H9 (cell line): ENCODE results near the gene SUPT6H. TPM values are rescaled to one million over a fixed set of nuclear protein-coding genes. Genes with fewer than 3 reads are reported as not detected.

Source experiments
- DNase-seq: peaks from one replicate; pipeline ENCODE4 v3.0.0-alpha.2; 2017
- H2AFZ ChIP-seq: one replicate; pipeline ENCODE4 v1.6.1; 2013; ENCODE audit warnings: mild to moderate bottlenecking, low read length, control low read depth, moderate library complexity
- H2AK5ac ChIP-seq: 2 replicates; pipeline ENCODE4 v1.6.1; 2013; ENCODE audit warnings: low read length, control low read depth, mixed read lengths; ENCODE audit not compliant: insufficient read length
- H2BK120ac ChIP-seq: one replicate; pipeline ENCODE4 v1.6.1; 2013; ENCODE audit warnings: low read depth, mild to moderate bottlenecking, low read length, control low read depth, inconsistent platforms; ENCODE audit not compliant: poor library complexity, severe bottlenecking
- H2BK12ac ChIP-seq: 2 replicates; pipeline ENCODE4 v1.6.1; 2013; ENCODE audit warnings: low read length, control low read depth, mixed read lengths, low read depth; ENCODE audit not compliant: insufficient read length
- H2BK15ac ChIP-seq: 2 replicates; pipeline ENCODE4 v1.6.1; 2013; ENCODE audit warnings: low read depth, low read length, control low read depth
- H2BK20ac ChIP-seq: one replicate; pipeline ENCODE4 v1.6.1; 2013; ENCODE audit warnings: low read depth, mild to moderate bottlenecking, low read length, control low read depth, inconsistent platforms; ENCODE audit not compliant: poor library complexity, severe bottlenecking
- H2BK5ac ChIP-seq: 2 replicates; pipeline ENCODE4 v1.6.1; 2013; ENCODE audit warnings: low read length, control low read depth, mixed read lengths; ENCODE audit not compliant: insufficient read length
- H3K14ac ChIP-seq: 2 replicates; pipeline ENCODE4 v1.6.1; 2013; ENCODE audit warnings: low read length, control low read depth; ENCODE audit not compliant: insufficient read depth
- H3K18ac ChIP-seq: 2 replicates; pipeline ENCODE4 v1.6.1; 2013; ENCODE audit warnings: low read depth, mild to moderate bottlenecking, mixed read lengths, low read length, control low read depth; ENCODE audit not compliant: insufficient read length
- H3K23ac ChIP-seq: 2 replicates; pipeline ENCODE4 v1.6.1; 2013; ENCODE audit warnings: low read length, control low read depth, mixed read lengths, low read depth; ENCODE audit not compliant: insufficient read length
- H3K23me2 ChIP-seq: 2 replicates; pipeline ENCODE4 v1.6.1; 2013; ENCODE audit warnings: low read depth, mild to moderate bottlenecking, mixed read lengths, low read length, control low read depth; ENCODE audit not compliant: insufficient read length, poor library complexity, severe bottlenecking
- H3K27ac ChIP-seq: 2 replicates; pipeline ENCODE4 v1.5.1; 2013; ENCODE audit warnings: low read length, control low read depth, mixed read lengths, low read depth; ENCODE audit not compliant: insufficient read length
- H3K27me3 ChIP-seq: 2 replicates; pipeline ENCODE4 v1.6.1; 2013; ENCODE audit warnings: low read length, control low read depth, inconsistent platforms; ENCODE audit not compliant: insufficient read depth
- H3K4ac ChIP-seq: 2 replicates; pipeline ENCODE4 v1.6.1; 2013; ENCODE audit warnings: low read depth, mild to moderate bottlenecking, control low read depth, inconsistent platforms, low read length, moderate library complexity
- H3K4me1 ChIP-seq: 2 replicates; pipeline ENCODE4 v1.6.1; 2013; ENCODE audit warnings: low read length, control low read depth, inconsistent platforms; ENCODE audit not compliant: insufficient read depth
- H3K4me2 ChIP-seq: 2 replicates; pipeline ENCODE4 v1.6.1; 2013; ENCODE audit warnings: low read length, control low read depth, mixed read lengths; ENCODE audit not compliant: insufficient read length, insufficient read depth
- H3K56ac ChIP-seq: 2 replicates; pipeline ENCODE4 v1.6.1; 2013; ENCODE audit warnings: low read depth, mild to moderate bottlenecking, mixed read lengths, low read length, control low read depth; ENCODE audit not compliant: insufficient read length
- H3K79me1 ChIP-seq: 2 replicates; pipeline ENCODE4 v1.6.1; 2013; ENCODE audit warnings: low read depth, mild to moderate bottlenecking, moderate library complexity, low read length, control low read depth, inconsistent platforms; ENCODE audit not compliant: insufficient read depth, poor library complexity, severe bottlenecking
- H3K79me2 ChIP-seq: 2 replicates; pipeline ENCODE4 v1.6.1; 2013; ENCODE audit warnings: low read length, control low read depth, inconsistent platforms; ENCODE audit not compliant: insufficient read depth
- H3K9ac ChIP-seq: 2 replicates; pipeline ENCODE4 v1.6.1; 2013; ENCODE audit warnings: low read length, control low read depth, mixed read lengths; ENCODE audit not compliant: insufficient read length; ENCODE audit errors: extremely low read depth
- H3K9me3 ChIP-seq: one replicate; pipeline ENCODE4 v1.6.1; 2013; ENCODE audit warnings: low read depth, low read length, inconsistent platforms; ENCODE audit not compliant: control insufficient read depth
- H3T11ph ChIP-seq: one replicate; pipeline ENCODE4 v1.6.1; 2013; ENCODE audit warnings: mild to moderate bottlenecking, low read length, control low read depth, inconsistent platforms
- H4K20me1 ChIP-seq: one replicate; pipeline ENCODE4 v1.6.1; 2013; ENCODE audit not compliant: control insufficient read depth, insufficient read length, insufficient read depth
- H4K5ac ChIP-seq: 2 replicates; pipeline ENCODE4 v1.6.1; 2013; ENCODE audit warnings: low read depth, mild to moderate bottlenecking, mixed read lengths, low read length, control low read depth; ENCODE audit not compliant: insufficient read length
- H4K8ac ChIP-seq: replicated peaks from 2 replicates; pipeline ENCODE4 v1.6.1; 2013; ENCODE audit warnings: low read length, control low read depth, mixed read lengths, low read depth; ENCODE audit not compliant: insufficient read length
- H4K91ac ChIP-seq: 2 replicates; pipeline ENCODE4 v1.6.1; 2013; ENCODE audit warnings: low read depth, mild to moderate bottlenecking, moderate library complexity, mixed read lengths, low read length, control low read depth; ENCODE audit not compliant: insufficient read length
- H3K27ac Mint-ChIP-seq, 3 experiments: 2 replicates in 2 of 3; 3 replicates in 1 of 3; pipeline ENCODE4 v1.8.0; 2020 to 2021; ENCODE audit warnings: mixed read lengths in 3 of 3, mild to moderate bottlenecking in 1 of 3, moderate library complexity in 1 of 3
- H3K27me3 Mint-ChIP-seq: 2 replicates; pipeline ENCODE4 v1.8.0; 2021; ENCODE audit warnings: low read depth, mild to moderate bottlenecking, moderate library complexity, mixed read lengths
- H3K36me3 Mint-ChIP-seq, 3 experiments: 2 replicates in 2 of 3; 3 replicates in 1 of 3; pipeline ENCODE4 v1.8.0; 2020 to 2021; ENCODE audit warnings: low read depth in 3 of 3, mixed read lengths in 3 of 3; ENCODE audit not compliant: insufficient read depth in 1 of 3
- H3K4me1 Mint-ChIP-seq, 2 experiments: 2 replicates each; pipeline ENCODE4 v1.8.0; 2020; ENCODE audit warnings: mixed read lengths in 2 of 2
- H3K4me3 Mint-ChIP-seq, 2 experiments: 2 replicates in 1 of 2; 3 replicates in 1 of 2; pipeline ENCODE4 v1.8.0; 2020 to 2021; ENCODE audit warnings: mild to moderate bottlenecking in 2 of 2, mixed read lengths in 2 of 2, moderate library complexity in 1 of 2
- H3K9me3 Mint-ChIP-seq, 2 experiments: 2 replicates in 1 of 2; 3 replicates in 1 of 2; pipeline ENCODE4 v1.8.0; 2020; ENCODE audit warnings: mild to moderate bottlenecking in 2 of 2, mixed read lengths in 2 of 2, moderate library complexity in 1 of 2
- CTCF ChIP-seq: fragments of 200-600 bp; sonication (generic); conservative IDR thresholded peaks from 3 replicates; pipeline ENCODE4 v1.8.0; 2021; ENCODE audit warnings: antibody characterized with exemption, mild to moderate bottlenecking
- WGBS: extraction: QIAGEN DNeasy Blood & Tissue Kit; methylation state at CpG from one replicate; pipeline ENCODE4 v1.1.7; 2013; ENCODE audit warnings: missing lambda C conversion rate, low lambda C conversion rate, mixed read lengths; ENCODE audit not compliant: insufficient read length; ENCODE audit errors: extremely low coverage; 5-methylcytosine and 5-hydroxymethylcytosine counted together
- total RNA-seq: library from RNA; stranded (reverse); gene quantifications from 2 replicates; pipeline ENCODE4 v1.2.1, GENCODE V29; 2021

Gene SUPT6H
- total RNA-seq, 1 experiment from 2014 or later = 85.8 TPM

DNA sequence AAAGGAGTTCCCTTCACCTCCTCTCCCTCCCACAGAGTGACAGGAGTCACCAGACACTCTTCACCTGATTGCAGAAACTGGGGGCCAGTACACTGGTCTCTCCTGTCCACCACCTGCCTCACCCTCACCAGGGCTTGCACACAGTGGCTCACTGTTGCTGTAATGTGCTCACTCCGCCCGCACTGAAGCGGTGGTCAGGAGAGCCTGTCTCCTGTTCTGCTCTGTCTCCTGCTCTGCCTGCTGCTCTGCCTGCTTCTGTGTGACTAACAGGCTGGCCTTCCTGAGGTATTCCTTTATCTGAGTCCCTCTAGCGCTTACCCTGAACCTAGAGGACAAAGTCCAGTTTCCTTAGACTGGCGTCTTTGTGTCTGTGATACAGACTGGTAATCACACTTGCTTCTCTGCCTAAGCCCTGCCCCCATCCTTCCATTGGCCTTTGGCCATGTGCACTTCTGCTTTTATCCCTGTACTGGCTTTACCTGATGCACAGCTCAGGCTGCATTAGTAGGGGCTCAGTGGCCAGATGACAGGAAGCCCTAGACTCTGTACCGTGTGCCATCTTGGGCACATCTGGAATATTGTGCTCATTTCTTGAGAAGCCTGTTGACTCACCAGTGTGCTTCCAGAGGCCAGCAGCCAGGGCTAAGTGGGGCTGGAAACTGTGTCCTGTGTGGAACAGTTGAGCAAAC, 36.4 kb downstream of the SUPT6H start:
- H3K79me2 ChIP-seq = no peaks in the 10 kb centered on the region
- H2BK15ac ChIP-seq = no peak overlapping the region
- no peaks in the 10 kb centered on the region for H3K79me1 ChIP-seq
- no peak overlapping the region for H3T11ph ChIP-seq
- H3K4ac ChIP-seq = no peak overlapping the region
- no peak overlapping the region for H2BK20ac ChIP-seq
- no peak overlapping the region for H4K5ac ChIP-seq
- no peaks in the 10 kb centered on the region for H3K23me2 ChIP-seq
- no peak for DNase-seq
- Mint-ChIP-seq H3K36me3 (peaks cover 50 to 98% (median 95%) of the 10 kb centered on the region in 3 experiments; a peak in 6 of 7 replicates), H3K9me3 (no peaks in the 10 kb centered on the region), H3K4me1 (peaks cover 10% of the 10 kb centered on the region in 2 experiments), H3K27ac (peak overlapping the region in 1 of 3 experiments; percentile 62; a peak in 1 of 7 replicates), H3K27me3 (no peaks in the 10 kb centered on the region), H3K4me3 (no peak overlapping the region)
- no peak overlapping the region for H3K9ac ChIP-seq
- H3K23ac ChIP-seq = no peak overlapping the region
- no peak overlapping the region for H4K91ac ChIP-seq
- no peak overlapping the region for H3K18ac ChIP-seq
- H3K56ac ChIP-seq = no peak overlapping the region
- no peaks in the 10 kb centered on the region for H3K27me3 ChIP-seq
- no peak overlapping the region for H2AFZ ChIP-seq
- WGBS = no CpG with 5 or more reads among the region's 6 CpGs
- no peak overlapping the region for H2BK12ac ChIP-seq
- no peak overlapping the region for H4K8ac ChIP-seq
- no peaks in the 10 kb centered on the region for H4K20me1 ChIP-seq
- no peaks in the 10 kb centered on the region for H3K4me1 ChIP-seq
- H2AK5ac ChIP-seq = no peak overlapping the region
- H2BK120ac ChIP-seq = no peak overlapping the region
- no peak overlapping the region for H2BK5ac ChIP-seq
- no peak overlapping the region for H3K14ac ChIP-seq
- no peak overlapping the region for H3K27ac ChIP-seq
- no peak overlapping the region for H3K4me2 ChIP-seq
- no peaks in the 10 kb centered on the region for H3K9me3 ChIP-seq
- no peak for TF ChIP-seq CTCF
